Tibial nerve (tissue), 4 donors: ENCODE results near the gene SDK1. TPM values are rescaled to one million over a fixed set of nuclear protein-coding genes. Genes with fewer than 3 reads are reported as not detected.

Experiments
- DNase-seq, 2 donors: peaks; one replicate each; pipeline ENCODE4 v3.0.0-alpha.2; 2019; ENCODE audit warnings: low spot score in 2 of 2
- H3K27ac ChIP-seq, 4 donors: fragments of 200-600 bp; sonication (generic) in 3 of 4; one replicate each; pipeline ENCODE4 v1.5.1; 2017 to 2019; ENCODE audit warnings: mild to moderate bottlenecking in 1 of 4
- H3K27me3 ChIP-seq, 2 donors: fragments of 200-600 bp; sonication (generic) in 1 of 2; one replicate each; pipeline versions ENCODE4 v1.5.1 to v1.6.0; 2017 to 2019
- H3K36me3 ChIP-seq, 3 donors: fragments of 200-600 bp; sonication (generic); one replicate each; pipeline ENCODE4 v1.5.1; 2018 to 2019
- H3K4me1 ChIP-seq, 4 donors: fragments of 200-600 bp; sonication (generic) in 3 of 4; one replicate each; pipeline ENCODE4 v1.5.1; 2017 to 2019
- H3K4me3 ChIP-seq, 4 donors: fragments of 200-600 bp; sonication (generic) in 3 of 4; one replicate each; pipeline ENCODE4 v1.5.1; 2017 to 2019; ENCODE audit warnings: mild to moderate bottlenecking in 1 of 4, moderate library complexity in 1 of 4
- H3K9me3 ChIP-seq, 4 donors: fragments of 200-600 bp; sonication (generic) in 3 of 4; one replicate each; pipeline ENCODE4 v1.5.1; 2017 to 2019
- CTCF ChIP-seq, 5 experiments: fragments of 200-600 bp in 3 of 5; fragments of 450-650 bp in 2 of 5; sonication (generic) in 3 of 5; IDR thresholded peaks; one replicate each; pipeline ENCODE4 v1.5.1; 2016 to 2019; ENCODE audit warnings: antibody characterized with exemption in 5 of 5, mild to moderate bottlenecking in 3 of 5, moderate library complexity in 2 of 5
- EP300 ChIP-seq, 2 donors: sonication (generic); formaldehyde crosslinking; IDR thresholded peaks; one replicate each; pipeline ENCODE4 v1.6.1; 2017; ENCODE audit warnings: antibody characterized with exemption in 2 of 2, mild to moderate bottlenecking in 1 of 2
- POLR2A ChIP-seq, 2 donors: fragments of 450-650 bp; IDR thresholded peaks; one replicate each; pipeline ENCODE4 v1.6.1; 2017; ENCODE audit warnings: antibody characterized with exemption in 2 of 2, mild to moderate bottlenecking in 2 of 2, moderate library complexity in 2 of 2
- WGBS, 2 donors: methylation state at CpG; one replicate each; pipeline ENCODE4 v1.1.5; 2018; 5-methylcytosine and 5-hydroxymethylcytosine counted together
- total RNA-seq, 4 donors: library from RNA; depleted of rRNA; stranded (reverse); fragments of >200 nt; gene quantifications; one replicate each; pipeline ENCODE4 v1.1.0, GENCODE V29; 2016

The SDK1 gene
- total RNA-seq, 4 donors from 2014 or later, result 8.2 to 16.2 (median 12.9) TPM

DNA sequence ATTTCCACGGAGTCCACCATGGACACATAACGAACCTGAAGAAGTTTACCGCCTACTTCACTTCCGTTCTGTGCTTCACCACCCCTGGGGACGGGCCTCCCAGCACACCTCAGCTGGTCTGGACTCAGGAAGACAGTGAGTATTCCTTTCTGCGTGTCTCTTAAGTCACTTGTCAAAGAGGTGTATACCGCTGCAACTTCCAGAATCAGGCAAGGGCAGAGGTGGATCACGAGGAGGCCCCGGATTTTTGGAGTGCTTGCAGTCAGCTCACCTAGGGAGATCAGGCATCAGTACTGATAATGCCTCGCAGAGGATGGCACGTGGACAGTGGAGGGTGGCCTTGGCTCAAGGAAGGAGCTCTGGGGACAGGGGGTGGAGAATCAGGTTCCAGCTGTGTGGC, 750.6 kb downstream of the SDK1 start:
- Histone ChIP-seq H3K27ac (no peak overlapping the region), H3K9me3 (no peaks in the 10 kb centered on the region), H3K4me1 (no peaks in the 10 kb centered on the region), H3K27me3 (no peaks in the 10 kb centered on the region), H3K36me3 (peaks cover 0 to 9% (median 0%) of the 10 kb centered on the region in 3 donors), H3K4me3 (no peak overlapping the region)
- no peak for DNase-seq
- WGBS, 2 donors, result 73 to 79% methylated on average over 11 of the region's 11 CpGs
- TF ChIP-seq CTCF (IDR thresholded peaks at IDR 0.05) (no peak), EP300 (IDR thresholded peaks at IDR 0.05) (no peak), POLR2A (IDR thresholded peaks at IDR 0.05) (no peak)

- Histone ChIP-seq H3K4me1 (no peaks in the 10 kb centered on the region), H3K27me3 (no peaks in the 10 kb centered on the region), H3K36me3 (peaks cover 0 to 13% (median 0%) of the 10 kb centered on the region in 3 donors), H3K4me3 (no peak overlapping the region), H3K27ac (no peak overlapping the region), H3K9me3 (no peaks in the 10 kb centered on the region)
- WGBS, 2 donors, result 67 to 73% methylated on average over 11 of the region's 11 CpGs
- TF ChIP-seq POLR2A (IDR thresholded peaks at IDR 0.05) (no peak), EP300 (IDR thresholded peaks at IDR 0.05) (no peak), CTCF (IDR thresholded peaks at IDR 0.05) (no peak)
- no peak for DNase-seq
Measured at GRCh38 chr7:4052130-4052529, 751.1 kb downstream of the SDK1 start.

- peaks cover 0 to 16% (median 0%) of the 10 kb centered on the region in 4 donors for H3K9me3 ChIP-seq
- H3K4me3 ChIP-seq, result no peak overlapping the region
- H3K27ac ChIP-seq, result no peak overlapping the region
- H3K36me3 ChIP-seq, result peaks cover 0 to 13% (median 0%) of the 10 kb centered on the region in 3 donors
- DNase-seq, result no peak
- TF ChIP-seq POLR2A (IDR thresholded peaks at IDR 0.05), result no peak
- TF ChIP-seq CTCF (IDR thresholded peaks at IDR 0.05), result no peak
- no peak for TF ChIP-seq EP300 (IDR thresholded peaks at IDR 0.05)
- H3K4me1 ChIP-seq, result no peaks in the 10 kb centered on the region
- H3K27me3 ChIP-seq, result no peaks in the 10 kb centered on the region
- WGBS, 2 donors, result 93 to 95% methylated on average over 6 of the region's 6 CpGs
Measured at GRCh38 chr7:4054158-4054557, 753.1 kb downstream of the SDK1 start.

- TF ChIP-seq POLR2A (IDR thresholded peaks at IDR 0.05) (no peak), EP300 (IDR thresholded peaks at IDR 0.05) (no peak), CTCF (IDR thresholded peaks at IDR 0.05) (no peak)
- no peak overlapping the region for H3K4me3 ChIP-seq
- no peak for DNase-seq
- no peaks in the 10 kb centered on the region for H3K27me3 ChIP-seq
- 93 to 94% methylated on average over 13 to 19 of the region's 19 CpGs for WGBS, 2 donors
- no peak overlapping the region for H3K27ac ChIP-seq
- peaks cover 0 to 10% (median 0%) of the 10 kb centered on the region in 3 donors for H3K36me3 ChIP-seq
- H3K9me3 ChIP-seq, result peaks cover 0 to 27% (median 0%) of the 10 kb centered on the region in 4 donors
- no peaks in the 10 kb centered on the region for H3K4me1 ChIP-seq
Measured at GRCh38 chr7:4056552-4057288, 755.7 kb downstream of the SDK1 start.

GRCh38 chr7:4057289-4057616, 756.2 kb downstream of the SDK1 start:
- no peak overlapping the region for H3K4me3 ChIP-seq
- H3K9me3 ChIP-seq, result peaks cover 0 to 27% (median 0%) of the 10 kb centered on the region in 4 donors
- H3K4me1 ChIP-seq, result no peaks in the 10 kb centered on the region
- no peaks in the 10 kb centered on the region for H3K27me3 ChIP-seq
- no peak overlapping the region for H3K27ac ChIP-seq
- TF ChIP-seq EP300 (IDR thresholded peaks at IDR 0.05), result no peak
- no peak for TF ChIP-seq POLR2A (IDR thresholded peaks at IDR 0.05)
- no peak for TF ChIP-seq CTCF (IDR thresholded peaks at IDR 0.05)
- H3K36me3 ChIP-seq, result peaks cover 0 to 5% (median 0%) of the 10 kb centered on the region in 3 donors
- no peak for DNase-seq
- 71 to 80% methylated on average over 1 of the region's 1 CpG for WGBS, 2 donors
